GM12873 (cell line): Measurements from ENCODE around the gene DPYSL5.

ENCODE experiments used
- CTCF ChIP-seq: IDR thresholded peaks from 2 replicates; pipeline ENCODE4 v1.5.1; 2012; ENCODE audit warnings: low read depth, mild to moderate bottlenecking, moderate library complexity, low read length, control low read depth; ENCODE audit not compliant: insufficient read depth; ENCODE audit errors: missing control alignments

Gene DPYSL5

GRCh38 chr2:26988058-26988860 lies 140.3 kb downstream of the DPYSL5 start:
- TF ChIP-seq CTCF = no peak

- TF ChIP-seq CTCF = no peak
These were observed 141.2 kb downstream of the DPYSL5 start for GRCh38 chr2:26989156-26989555.

GRCh38 chr2:26991717-26992116 lies 143.8 kb downstream of the DPYSL5 start:
- no peak for TF ChIP-seq CTCF

GRCh38 chr2:26993768-26994167 lies 145.8 kb downstream of the DPYSL5 start:
- no peak for TF ChIP-seq CTCF

GRCh38 chr2:26994983-26995382 lies 147.1 kb downstream of the DPYSL5 start:
- no peak for TF ChIP-seq CTCF

GRCh38 chr2:26997394-26997793 lies 149.5 kb downstream of the DPYSL5 start:
- TF ChIP-seq CTCF = no peak

GRCh38 chr2:26998323-26998722 lies 150.4 kb downstream of the DPYSL5 start:
- no peak for TF ChIP-seq CTCF
